Measurements from ENCODE around the gene CPEB4.

- no peak for TF ChIP-seq POLR2A (IDR thresholded peaks at IDR 0.05; ENCODE audit: control extremely low read depth in 1 of 2, low read depth in 2 of 2, low read length in 2 of 2)
- no peak for TF ChIP-seq CHD2 (IDR thresholded peaks at IDR 0.05; ENCODE audit: low read length)
Measured at GRCh38 chr5:173910215-173910614, 22.1 kb downstream of the CPEB4 start.

Data from H1 (cell line).